Motor neuron (in vitro differentiated cells): ENCODE results near the gene PNPLA6. TPM values are rescaled to one million over a fixed set of nuclear protein-coding genes. Genes with fewer than 3 reads are reported as not detected.
A peak's percentile ranks its signal among the peaks of the same experiment; 100 is the strongest.
"Not testable (repeated sequence)": the region's sequence is repeated elsewhere in the genome, so short reads cannot be mapped to it uniquely, and the experiment has no call there.

Experiments used
- ATAC-seq, 8 experiments: fragments of 200-7000 bp; cut with Tn5 transposase; replicated peaks in 6 of 8; 2 replicates each; pipeline ENCODE4 v1.8.0; 2021; ENCODE audit warnings: mild to moderate bottlenecking in 8 of 8, moderate library complexity in 8 of 8
- H3K27ac ChIP-seq, 2 donors: fragments of 250-450 bp; sonication (Bioruptor Pico); 2 replicates each; pipeline ENCODE4 v1.9.0; 2021; ENCODE audit warnings: antibody characterized with exemption in 2 of 2, mild to moderate bottlenecking in 2 of 2, moderate library complexity in 1 of 2
- H3K4me1 ChIP-seq, 2 donors: fragments of 250-450 bp; sonication (Bioruptor Pico); replicated peaks in 1 of 2; 2 replicates each; pipeline ENCODE4 v1.6.1; 2021; ENCODE audit warnings: antibody characterized with exemption in 2 of 2, mild to moderate bottlenecking in 2 of 2, moderate library complexity in 1 of 2
- H3K4me3 ChIP-seq, 5 donors: fragments of 250-450 bp; sonication (Bioruptor Pico); 2 replicates each; pipeline ENCODE4 v1.9.0; 2021; ENCODE audit warnings: antibody characterized with exemption in 5 of 5, mild to moderate bottlenecking in 5 of 5, moderate library complexity in 4 of 5
- WGBS, 10 experiments: fragments of 450-650 bp; shearing (Covaris generic); methylation state at CpG; one replicate each; pipeline ENCODE4 v1.0.0; 2022; 5-methylcytosine and 5-hydroxymethylcytosine counted together
- in situ Hi-C, 9 experiments: fragments of 400-800 bp; cut with MboI; loops; one replicate each; pipeline ENCODE4 v1.15.0; 2021; ENCODE audit warnings: low sequenced_read_pairs in 9 of 9, low pct_unique_long_range_greater_than_20kb in 2 of 9; ENCODE audit not compliant: unreplicated experiment in 9 of 9
- total RNA-seq, 8 experiments: library from RNA; unstranded; fragments of 300-600 nt; gene quantifications; 2 replicates each; pipeline versions ENCODE4 v1.2.3 to v1.2.4, GENCODE V29; 2022

The PNPLA6 gene
- total RNA-seq, 8 experiments from 2014 or later = 38.4 to 75.7 (median 49.0) TPM

DNA sequence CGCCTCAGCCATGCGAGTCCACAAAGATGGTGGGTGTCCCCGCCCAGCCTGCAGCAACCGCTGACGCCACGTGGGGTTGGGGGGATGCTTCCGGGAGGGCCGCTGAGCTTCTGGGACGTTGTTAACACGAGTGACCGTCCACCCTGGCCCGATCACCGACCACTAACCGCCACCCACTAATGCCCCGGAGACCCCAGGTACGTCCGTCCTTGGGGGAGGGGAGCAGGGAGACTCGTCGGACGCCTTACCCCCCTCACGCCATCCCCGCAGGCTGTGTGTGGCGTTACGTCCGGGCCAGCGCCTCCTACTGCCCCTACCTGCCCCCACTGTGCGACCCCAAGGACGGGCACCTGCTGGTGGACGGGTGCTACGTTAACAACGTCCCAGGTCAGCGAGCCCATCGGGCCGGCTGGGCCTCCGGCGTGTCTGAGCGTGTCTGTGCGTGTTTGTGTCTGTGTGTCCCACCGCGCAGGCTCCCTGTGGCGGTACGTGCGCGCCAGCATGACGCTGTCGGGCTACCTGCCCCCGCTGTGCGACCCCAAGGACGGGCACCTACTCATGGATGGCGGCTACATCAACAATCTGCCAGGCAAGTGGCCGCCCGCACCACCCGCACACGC lies 21.3 kb downstream of the PNPLA6 start:
- no peak overlapping the region for H3K4me3 ChIP-seq
- in situ Hi-C loops = loop anchor here in 1 of 9 experiments (25.0 kb wide), 2 partner anchors 105 to 255 kb away; partner anchors contain the start of gene RETN
- no peak for ATAC-seq
- H3K4me1 ChIP-seq = no peaks in the 10 kb centered on the region
- H3K27ac ChIP-seq = no peak overlapping the region
- 98 to 100% methylated on average over 1 to 13 of the region's 54 CpGs; no CpG with 5 or more reads in 8 of the 10 experiments for WGBS, 10 experiments

DNA sequence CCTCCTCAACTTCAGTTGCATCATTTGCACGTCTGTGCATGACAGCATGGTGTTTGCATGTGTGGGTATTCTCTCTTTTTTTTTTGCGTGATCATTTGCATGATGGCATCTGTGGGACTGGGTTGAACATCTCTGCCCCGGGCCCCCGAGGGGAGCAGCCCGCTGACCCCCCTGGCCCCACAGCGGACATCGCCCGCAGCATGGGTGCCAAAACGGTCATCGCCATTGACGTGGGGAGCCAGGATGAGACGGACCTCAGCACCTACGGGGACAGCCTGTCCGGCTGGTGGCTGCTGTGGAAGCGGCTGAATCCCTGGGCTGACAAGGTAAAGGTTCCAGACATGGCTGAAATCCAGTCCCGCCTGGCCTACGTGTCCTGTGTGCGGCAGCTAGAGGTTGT lies 23.1 kb downstream of the PNPLA6 start:
- Histone ChIP-seq H3K27ac (no peak overlapping the region), H3K4me3 (no peak overlapping the region), H3K4me1 (no peaks in the 10 kb centered on the region)
- no peak for ATAC-seq
- 80 to 100% (median 100%) methylated on average over 1 to 8 of the region's 18 CpGs; no CpG with 5 or more reads in 5 of the 10 experiments for WGBS, 10 experiments
- in situ Hi-C loops = loop anchor here in 1 of 9 experiments (25.0 kb wide), 2 partner anchors 104 to 254 kb away; partner anchors contain the start of gene RETN

DNA sequence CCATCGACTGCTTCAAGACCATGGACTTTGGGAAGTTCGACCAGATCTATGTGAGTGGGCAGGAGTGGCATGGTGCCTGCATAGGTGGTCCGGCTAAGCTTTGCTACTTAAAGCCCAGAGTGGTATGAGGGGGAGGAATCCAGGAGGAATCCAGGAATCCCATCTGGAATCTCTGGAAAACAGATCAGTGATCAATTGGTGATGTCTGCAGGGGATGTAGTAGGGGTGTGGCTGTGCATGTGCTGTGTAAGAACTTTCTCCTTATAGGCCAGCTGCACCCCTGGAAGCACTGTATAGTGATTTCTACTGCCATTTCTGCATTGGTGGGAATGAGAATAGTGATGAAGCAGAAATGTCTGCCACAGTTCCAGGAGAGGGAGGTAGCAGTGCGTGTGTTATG lies 23.6 kb downstream of the PNPLA6 start:
- in situ Hi-C loops = loop anchor here in 1 of 9 experiments (25.0 kb wide), 2 partner anchors 103 to 253 kb away; partner anchors contain the start of gene RETN
- Histone ChIP-seq H3K27ac (no peak overlapping the region), H3K4me3 (no peak overlapping the region), H3K4me1 (no peaks in the 10 kb centered on the region)
- no peak for ATAC-seq
- WGBS, 10 experiments = 0 to 100% (median 70%) methylated on average over 1 to 3 of the region's 4 CpGs; no CpG with 5 or more reads in 3 of the 10 experiments

DNA sequence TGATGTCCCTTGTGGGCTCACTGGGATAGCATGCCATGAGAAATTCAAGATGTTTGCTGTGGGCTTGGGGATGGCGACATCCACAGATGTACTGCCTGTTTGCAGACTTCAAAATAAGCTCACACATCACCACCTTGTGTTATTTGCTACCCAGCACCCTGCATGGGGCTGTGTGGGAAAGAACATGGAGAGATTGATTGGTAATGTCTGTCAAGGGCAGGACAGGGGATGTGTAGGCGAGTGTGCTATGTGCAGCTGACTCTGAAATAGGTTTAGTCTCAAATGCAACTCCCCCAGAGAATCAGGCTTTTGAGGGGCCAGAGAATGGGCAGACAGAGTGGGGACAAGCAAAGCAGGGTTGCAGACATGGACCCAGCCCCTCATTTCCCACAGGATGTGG lies 24.7 kb downstream of the PNPLA6 start:
- in situ Hi-C loops = loop anchor here in 1 of 9 experiments (25.0 kb wide), 2 partner anchors 102 to 252 kb away; partner anchors contain the start of gene RETN
- 90 to 93% methylated on average over 2 of the region's 2 CpGs; no CpG with 5 or more reads in 8 of the 10 experiments for WGBS, 10 experiments
- ATAC-seq = no peak
- H3K27ac ChIP-seq = no peak overlapping the region
- no peaks in the 10 kb centered on the region for H3K4me1 ChIP-seq
- H3K4me3 ChIP-seq = no peak overlapping the region

DNA sequence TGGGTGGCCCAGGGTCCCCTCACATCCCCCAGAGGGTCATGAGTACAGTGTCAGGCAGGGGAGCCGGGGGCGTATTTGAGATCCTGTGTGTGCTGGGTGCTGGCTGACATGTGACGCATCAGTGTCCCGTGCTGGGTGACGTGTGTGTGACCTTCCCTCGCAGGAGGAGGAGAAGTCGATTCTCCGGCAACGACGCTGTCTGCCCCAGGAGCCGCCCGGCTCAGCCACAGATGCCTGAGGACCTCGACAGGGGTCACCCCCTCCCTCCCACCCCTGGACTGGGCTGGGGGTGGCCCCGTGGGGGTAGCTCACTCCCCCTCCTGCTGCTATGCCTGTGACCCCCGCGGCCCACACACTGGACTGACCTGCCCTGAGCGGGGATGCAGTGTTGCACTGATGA lies 25.8 kb downstream of the PNPLA6 start:
- H3K4me1 ChIP-seq = no peaks in the 10 kb centered on the region
- peak in 5 of 8 experiments; percentile 56 to 85 (median 62) for ATAC-seq
- H3K4me3 ChIP-seq = no peak overlapping the region
- no CpG with 5 or more reads among the region's 17 CpGs for WGBS, 10 experiments
- in situ Hi-C loops = loop anchor here in 1 of 9 experiments (25.0 kb wide), 2 partner anchors 101 to 251 kb away; partner anchors contain the start of gene RETN
- no peak overlapping the region for H3K27ac ChIP-seq

DNA sequence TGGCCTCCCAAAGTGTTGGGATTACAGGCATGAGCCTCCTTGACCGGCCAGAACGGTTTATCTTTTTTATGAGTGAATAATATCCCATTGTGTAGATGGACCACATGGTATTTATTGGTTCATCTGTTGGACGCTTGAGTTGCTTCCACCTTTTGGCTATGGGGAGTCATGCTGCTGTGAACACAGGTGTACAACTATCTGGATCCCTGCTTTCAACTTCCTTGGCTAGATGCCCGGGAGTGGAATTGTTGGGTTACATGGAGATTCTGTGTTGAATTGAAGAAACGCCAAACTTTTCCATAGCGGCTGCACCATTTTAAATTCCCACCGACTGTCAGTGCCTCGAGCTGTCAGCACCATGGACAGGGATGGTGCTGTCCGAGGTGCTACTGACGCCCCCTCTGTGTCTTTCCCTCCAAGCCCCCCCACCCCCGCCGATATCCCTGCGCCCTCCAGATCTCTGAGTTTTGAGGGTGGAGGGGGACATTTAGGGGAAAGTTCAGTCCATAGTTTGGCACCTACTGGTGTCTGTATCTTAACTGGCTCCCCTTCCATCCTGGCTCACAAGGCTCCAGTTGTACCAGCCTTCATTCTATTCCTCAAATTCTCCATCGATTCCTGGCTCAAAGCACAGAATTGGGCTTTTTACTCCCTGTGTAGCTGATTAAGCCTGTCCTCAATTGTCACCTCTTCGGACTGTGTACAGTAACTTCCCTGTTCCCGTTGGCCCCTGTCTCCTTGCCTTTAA lies 27.3 kb downstream of the PNPLA6 start:
- in situ Hi-C loops = loop anchor here in 1 of 9 experiments (25.0 kb wide), 2 partner anchors 99 to 249 kb away; partner anchors contain the start of gene RETN
- WGBS, 10 experiments = 17 to 71% (median 62%) methylated on average over 1 to 8 of the region's 16 CpGs; no CpG with 5 or more reads in 2 of the 10 experiments
- ATAC-seq = peak in 1 of 8 experiments; percentile 43
- no peak overlapping the region for H3K4me3 ChIP-seq
- H3K27ac ChIP-seq = no peak overlapping the region
- H3K4me1 ChIP-seq = no peaks in the 10 kb centered on the region

DNA sequence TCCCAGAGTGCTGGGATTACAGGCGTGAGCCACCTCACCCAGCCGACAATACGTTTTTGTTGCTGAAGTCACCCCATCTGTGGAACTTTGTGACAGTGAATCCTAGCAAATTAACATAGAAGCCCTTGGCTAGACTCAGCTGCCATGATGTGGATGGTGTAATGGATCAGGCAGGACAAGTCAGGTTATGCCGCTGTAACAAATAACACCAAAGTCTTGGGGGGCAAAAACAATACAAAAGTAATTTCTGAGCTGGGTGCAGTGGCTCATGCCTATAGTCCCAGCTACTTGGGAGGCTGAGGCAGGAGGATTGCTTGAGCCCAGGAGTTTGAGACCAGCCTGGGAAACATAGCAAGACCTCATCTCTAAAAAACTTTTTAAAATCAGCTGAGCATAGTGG lies 29.3 kb downstream of the PNPLA6 start:
- no peak for ATAC-seq
- in situ Hi-C loops = loop anchor here in 1 of 9 experiments (25.0 kb wide), 2 partner anchors 97 to 247 kb away; partner anchors contain the start of gene RETN

DNA sequence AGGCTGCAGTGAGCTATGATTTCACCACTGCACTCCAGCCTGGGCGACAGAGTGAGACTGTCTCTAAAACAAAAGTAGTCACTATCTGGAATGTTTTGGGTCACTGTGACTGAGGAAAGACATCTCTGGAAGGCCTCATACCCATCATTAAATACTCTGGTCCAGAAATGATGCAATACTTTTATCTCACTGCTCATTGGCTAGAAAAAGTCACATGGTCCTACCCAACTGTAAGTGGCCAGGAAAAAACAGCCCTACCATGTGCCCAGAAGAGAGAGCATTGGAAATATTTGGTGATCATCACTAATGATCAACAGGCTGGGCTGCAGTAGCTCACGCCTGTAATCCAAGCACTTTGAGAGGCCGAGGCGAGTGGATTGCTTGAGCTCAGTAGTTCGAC lies 29.8 kb downstream of the PNPLA6 start:
- H3K27ac ChIP-seq = no peak overlapping the region
- in situ Hi-C loops = loop anchor here in 1 of 9 experiments (25.0 kb wide), 2 partner anchors 97 to 247 kb away; partner anchors contain the start of gene RETN
- no peaks in the 10 kb centered on the region for H3K4me1 ChIP-seq
- ATAC-seq = no peak
- 33 to 100% (median 78%) methylated on average over 1 to 4 of the region's 5 CpGs; no CpG with 5 or more reads in 3 of the 10 experiments for WGBS, 10 experiments
- H3K4me3 ChIP-seq = no peak overlapping the region

More for the DNA sequence above, 29.3 kb downstream of the PNPLA6 start:
- Histone ChIP-seq H3K4me1 (no peaks in the 10 kb centered on the region), H3K4me3 (no peak overlapping the region), H3K27ac (no peak overlapping the region)
- WGBS, 10 experiments = 80 to 100% (median 99%) methylated on average over 1 to 4 of the region's 4 CpGs; no CpG with 5 or more reads in 2 of the 10 experiments

DNA sequence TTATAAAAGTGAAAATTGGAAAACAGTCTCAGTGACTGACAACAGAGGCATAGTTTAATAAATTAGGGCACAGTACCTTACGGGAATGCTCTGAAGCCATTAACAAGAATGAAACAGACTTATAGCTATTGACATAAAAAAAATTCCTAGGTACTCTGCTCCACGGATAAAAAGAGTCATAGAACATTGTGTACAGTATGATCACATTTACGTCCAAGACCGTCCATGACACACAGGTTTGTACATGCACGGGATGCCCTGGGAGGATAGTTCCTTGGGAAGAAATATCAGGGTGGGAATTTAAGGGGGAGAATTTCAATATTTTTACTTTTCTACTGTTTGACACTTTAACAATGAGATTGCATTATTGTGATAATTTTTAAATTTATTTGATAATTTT lies 35.2 kb downstream of the PNPLA6 start:
- no peaks in the 10 kb centered on the region for H3K4me1 ChIP-seq
- in situ Hi-C loops = loop anchor here in 1 of 9 experiments (25.0 kb wide), 2 partner anchors 92 to 242 kb away; partner anchors contain the start of gene RETN
- H3K27ac ChIP-seq = no peak overlapping the region
- ATAC-seq = no peak
- H3K4me3 ChIP-seq = no peak overlapping the region
- WGBS, 10 experiments = 45 to 100% (median 71%) methylated on average over 1 to 5 of the region's 5 CpGs; no CpG with 5 or more reads in 1 of the 10 experiments

DNA sequence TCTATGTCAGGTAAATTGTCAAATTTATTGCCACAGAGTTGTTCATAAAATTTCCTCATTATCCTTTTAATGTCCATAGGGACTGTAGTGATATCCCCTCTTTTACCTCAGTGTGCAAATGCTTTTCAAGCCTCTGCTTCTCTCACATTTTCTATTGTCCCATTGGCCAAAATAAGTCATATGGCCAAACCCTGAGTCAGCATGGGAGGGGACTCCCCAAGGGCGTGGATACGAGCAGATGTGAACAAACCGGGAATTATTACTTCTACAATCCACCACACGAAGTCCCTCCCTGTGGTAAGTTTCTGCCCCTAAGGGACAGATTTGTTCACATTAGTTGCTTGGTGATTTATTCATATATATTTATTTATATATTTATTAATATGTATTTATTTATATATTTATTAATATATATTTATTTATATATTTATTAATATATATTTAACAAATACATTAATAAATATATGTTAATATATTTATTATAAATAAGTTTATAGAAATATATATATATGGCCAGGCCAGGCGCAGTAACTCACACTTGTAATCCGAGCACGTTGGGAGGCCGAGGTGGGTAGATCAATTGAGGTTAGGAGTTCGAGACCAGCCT lies 40.0 kb downstream of the PNPLA6 start:
- Histone ChIP-seq H3K27ac (no peak overlapping the region), H3K4me1 (no peaks in the 10 kb centered on the region), H3K4me3 (no peak overlapping the region)
- WGBS, 10 experiments = 20 to 87% (median 52%) methylated on average over 1 to 9 of the region's 9 CpGs
- in situ Hi-C loops = loop anchor here in 2 of 9 experiments (25.0 kb wide), 2 partner anchors 212 to 237 kb away; no protein-coding TSS in a partner anchor
- peak in 3 of 8 experiments; percentile 88 to 98 (median 98) for ATAC-seq

DNA sequence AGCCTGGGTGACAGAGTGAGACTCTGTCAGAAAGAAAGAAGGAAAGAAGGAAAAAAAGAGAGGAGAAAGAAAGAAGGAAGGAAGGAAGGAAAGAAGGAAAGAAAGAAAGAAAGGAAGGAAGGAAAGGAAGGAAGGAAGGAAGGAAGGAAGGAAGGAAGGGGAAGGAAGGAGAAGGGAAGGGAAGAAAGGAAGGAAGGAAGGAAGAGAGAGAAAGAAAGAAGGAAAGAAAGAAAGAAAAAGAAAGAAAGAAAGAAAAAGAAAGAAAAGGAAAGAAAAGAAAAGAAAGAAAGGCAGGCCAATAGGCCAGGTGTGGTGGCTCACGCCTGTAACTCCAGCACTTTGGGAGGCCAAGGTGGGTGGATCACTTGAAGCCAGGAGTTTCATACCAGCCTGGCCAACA lies 41.9 kb downstream of the PNPLA6 start:
- WGBS, 10 experiments = 60 to 100% (median 87%) methylated on average over 1 of the region's 1 CpG; no CpG with 5 or more reads in 2 of the 10 experiments
- in situ Hi-C loops = loop anchor here in 2 of 9 experiments (25.0 kb wide), 2 partner anchors 210 to 235 kb away; no protein-coding TSS in a partner anchor
- ATAC-seq, H3K4me1 ChIP-seq, H3K4me3 ChIP-seq, H3K27ac ChIP-seq: not testable (repeated sequence)

DNA sequence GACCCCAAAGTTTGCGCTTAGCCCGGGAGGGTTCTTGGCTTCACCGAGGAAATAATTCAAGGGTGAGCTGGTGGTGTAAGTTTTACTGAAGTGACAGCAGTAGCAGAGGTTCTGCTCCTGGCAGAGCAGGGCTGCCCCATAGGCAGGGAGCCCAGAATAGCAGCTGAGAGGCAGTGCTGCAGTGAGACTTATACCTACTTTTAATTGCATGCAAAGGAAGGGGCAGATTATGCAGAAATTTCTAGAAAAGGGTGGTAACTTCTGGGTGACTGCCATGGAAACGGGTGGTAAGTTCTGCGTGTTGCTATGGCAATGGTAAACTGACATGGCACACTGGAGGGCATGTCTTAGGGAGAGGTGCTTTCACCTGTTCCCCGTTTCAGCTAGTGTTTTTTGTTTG lies 42.6 kb downstream of the PNPLA6 start:
- 26 to 78% (median 43%) methylated on average over 2 to 6 of the region's 6 CpGs; no CpG with 5 or more reads in 5 of the 10 experiments for WGBS, 10 experiments
- no peaks in the 10 kb centered on the region for H3K4me1 ChIP-seq
- H3K27ac ChIP-seq = no peak overlapping the region
- H3K4me3 ChIP-seq = no peak overlapping the region
- in situ Hi-C loops = loop anchor here in 2 of 9 experiments (25.0 kb wide), 2 partner anchors 209 to 234 kb away; no protein-coding TSS in a partner anchor
- ATAC-seq = peak in 3 of 8 experiments; percentile 28 to 82 (median 40)
